ENCODE results near the gene PRRT4. TPM values are rescaled to one million over a fixed set of nuclear protein-coding genes. Genes with fewer than 3 reads are reported as not detected.

PRRT4 gene
- total RNA-seq, 1 donor from 2014 or later: 0.26 TPM

- TF ChIP-seq, protein P1, sequence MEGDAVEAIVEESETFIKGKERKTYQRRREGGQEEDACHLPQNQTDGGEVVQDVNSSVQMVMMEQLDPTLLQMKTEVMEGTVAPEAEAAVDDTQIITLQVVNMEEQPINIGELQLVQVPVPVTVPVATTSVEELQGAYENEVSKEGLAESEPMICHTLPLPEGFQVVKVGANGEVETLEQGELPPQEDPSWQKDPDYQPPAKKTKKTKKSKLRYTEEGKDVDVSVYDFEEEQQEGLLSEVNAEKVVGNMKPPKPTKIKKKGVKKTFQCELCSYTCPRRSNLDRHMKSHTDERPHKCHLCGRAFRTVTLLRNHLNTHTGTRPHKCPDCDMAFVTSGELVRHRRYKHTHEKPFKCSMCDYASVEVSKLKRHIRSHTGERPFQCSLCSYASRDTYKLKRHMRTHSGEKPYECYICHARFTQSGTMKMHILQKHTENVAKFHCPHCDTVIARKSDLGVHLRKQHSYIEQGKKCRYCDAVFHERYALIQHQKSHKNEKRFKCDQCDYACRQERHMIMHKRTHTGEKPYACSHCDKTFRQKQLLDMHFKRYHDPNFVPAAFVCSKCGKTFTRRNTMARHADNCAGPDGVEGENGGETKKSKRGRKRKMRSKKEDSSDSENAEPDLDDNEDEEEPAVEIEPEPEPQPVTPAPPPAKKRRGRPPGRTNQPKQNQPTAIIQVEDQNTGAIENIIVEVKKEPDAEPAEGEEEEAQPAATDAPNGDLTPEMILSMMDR (IDR thresholded peaks at IDR 0.05): no peak
- H3K4me1 ChIP-seq: peaks cover 52% of the 10 kb centered on the region
- no peaks in the 10 kb centered on the region for H3K36me3 ChIP-seq
- no peaks in the 10 kb centered on the region for H3K27me3 ChIP-seq
- H3K4me3 ChIP-seq: peak overlapping the region; percentile 71
- intact Hi-C loops (cut with DNase I): no loop called here
- H3K27ac ChIP-seq: peak overlapping the region; percentile 99
- DNase-seq (no peak), ATAC-seq (no peak)
- H3K9me3 ChIP-seq: no peaks in the 10 kb centered on the region
These were observed 46.5 kb upstream of the PRRT4 start for GRCh38 chr7:128407751-128408708.

- peaks cover 52% of the 10 kb centered on the region for H3K4me1 ChIP-seq
- peak overlapping the region; percentile 99 for H3K27ac ChIP-seq
- H3K9me3 ChIP-seq: no peaks in the 10 kb centered on the region
- no peaks in the 10 kb centered on the region for H3K36me3 ChIP-seq
- TF ChIP-seq, protein P1 (IDR thresholded peaks at IDR 0.05): no peak
- intact Hi-C loops (cut with DNase I): no loop called here
- H3K4me3 ChIP-seq: no peak overlapping the region
- ATAC-seq (no peak), DNase-seq (no peak)
- no peaks in the 10 kb centered on the region for H3K27me3 ChIP-seq
These were observed 45.7 kb upstream of the PRRT4 start for GRCh38 chr7:128407233-128407589.

DNA sequence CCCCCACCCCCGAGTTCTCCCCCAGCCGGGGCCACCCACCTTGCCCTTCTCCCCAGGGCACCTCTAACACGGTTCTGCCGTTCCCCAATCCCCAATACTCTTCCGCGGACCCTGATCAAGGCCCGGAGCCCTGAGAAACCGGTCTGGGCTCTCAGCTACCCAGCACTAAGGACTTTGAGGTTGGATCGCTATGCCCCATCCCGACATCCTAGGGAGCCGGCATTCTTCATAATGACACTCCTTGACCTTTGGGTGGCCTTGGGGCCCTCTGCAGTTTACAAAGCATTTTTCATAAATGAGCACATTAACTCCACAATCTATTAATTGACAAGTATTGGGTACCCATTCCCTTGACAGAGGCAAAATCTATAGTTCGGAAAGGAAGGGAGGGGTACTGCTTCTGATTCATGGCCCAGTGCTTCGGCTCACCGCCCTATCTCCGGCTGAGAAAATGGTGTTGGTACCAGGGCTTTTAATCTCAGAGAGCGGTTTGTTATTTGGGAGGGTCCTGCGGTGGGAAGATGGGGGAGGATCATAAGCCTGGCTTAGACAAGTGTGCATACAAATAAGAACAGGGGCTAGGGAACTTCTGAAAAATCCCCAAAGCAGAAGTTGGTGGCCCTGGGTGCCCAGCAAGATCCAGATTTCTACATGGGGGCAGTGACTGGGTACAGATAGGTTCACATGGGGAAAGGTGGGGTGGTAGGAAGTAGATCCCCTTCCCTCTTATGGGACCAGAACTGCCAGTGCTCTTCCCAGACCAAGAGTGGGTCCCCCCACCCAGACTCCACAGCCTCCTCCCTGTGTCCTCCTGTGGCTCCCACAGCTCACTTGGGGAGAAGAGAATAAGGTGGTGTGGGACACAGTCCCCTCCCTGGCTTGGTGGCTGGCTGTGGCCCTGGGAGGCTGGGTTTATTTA is 45.1 kb upstream of the PRRT4 start:
- Histone ChIP-seq H3K27me3 (no peaks in the 10 kb centered on the region), H3K27ac (peak overlapping the region; percentile 99), H3K36me3 (peaks cover under 1% of the 10 kb centered on the region), H3K4me3 (peak overlapping the region; percentile 81), H3K4me1 (peaks cover 52% of the 10 kb centered on the region), H3K9me3 (no peaks in the 10 kb centered on the region)
- ATAC-seq (no peak), DNase-seq (no peak)
- TF ChIP-seq, protein P1 (IDR thresholded peaks at IDR 0.05): no peak
- intact Hi-C loops (cut with DNase I): no loop called here

DNA sequence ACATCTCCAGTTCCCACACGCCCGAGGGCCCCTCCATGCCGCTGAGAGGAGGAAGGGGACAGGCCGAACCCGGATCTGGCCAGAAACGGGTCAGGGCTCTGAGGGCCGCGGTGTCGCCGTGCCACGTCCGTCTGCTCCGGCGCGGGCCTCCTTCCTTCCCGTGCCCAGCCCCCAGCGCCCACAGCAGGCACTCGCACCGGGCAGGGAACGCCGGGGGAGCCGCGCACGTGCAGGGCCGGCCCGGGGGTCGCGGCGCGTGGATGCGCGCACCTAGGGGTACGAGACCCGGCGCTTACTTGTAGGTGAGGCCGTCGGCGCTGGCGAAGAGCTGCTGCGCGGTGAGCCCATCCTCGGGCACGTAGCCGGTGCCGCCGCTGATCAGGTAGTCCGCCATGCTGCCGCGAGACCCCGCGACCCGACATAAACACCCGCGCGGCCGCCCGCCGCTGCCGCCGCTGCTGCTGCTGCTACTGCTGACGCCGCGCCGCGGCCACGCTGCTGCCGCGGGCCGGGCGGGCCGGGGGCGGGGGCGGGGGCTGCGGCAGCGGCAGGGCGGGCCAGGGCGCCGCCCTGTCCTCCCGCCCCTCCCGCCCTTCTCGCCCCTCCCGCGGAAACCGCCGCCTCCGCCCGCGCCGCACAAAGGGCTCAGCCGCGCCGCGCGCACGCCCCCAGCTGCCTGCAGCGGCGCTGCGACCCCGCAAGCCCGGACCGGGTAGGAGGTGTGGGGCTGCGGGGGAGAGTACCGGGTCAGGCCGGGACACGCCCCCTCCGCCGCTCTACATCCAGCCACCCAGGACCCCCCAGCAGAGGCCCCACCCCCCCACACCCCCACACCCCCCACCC is 44.2 kb upstream of the PRRT4 start:
- Histone ChIP-seq H3K27me3 (no peaks in the 10 kb centered on the region), H3K27ac (peak overlapping the region; percentile 68), H3K36me3 (peaks cover 9% of the 10 kb centered on the region), H3K4me1 (peaks cover 49% of the 10 kb centered on the region), H3K9me3 (no peaks in the 10 kb centered on the region), H3K4me3 (peak overlapping the region; percentile 81)
- TF ChIP-seq, protein P1 (IDR thresholded peaks at IDR 0.05): no peak
- peak; percentile 82 for DNase-seq
- peak; percentile 1 for ATAC-seq
- intact Hi-C loops (cut with DNase I): no loop called here

DNA sequence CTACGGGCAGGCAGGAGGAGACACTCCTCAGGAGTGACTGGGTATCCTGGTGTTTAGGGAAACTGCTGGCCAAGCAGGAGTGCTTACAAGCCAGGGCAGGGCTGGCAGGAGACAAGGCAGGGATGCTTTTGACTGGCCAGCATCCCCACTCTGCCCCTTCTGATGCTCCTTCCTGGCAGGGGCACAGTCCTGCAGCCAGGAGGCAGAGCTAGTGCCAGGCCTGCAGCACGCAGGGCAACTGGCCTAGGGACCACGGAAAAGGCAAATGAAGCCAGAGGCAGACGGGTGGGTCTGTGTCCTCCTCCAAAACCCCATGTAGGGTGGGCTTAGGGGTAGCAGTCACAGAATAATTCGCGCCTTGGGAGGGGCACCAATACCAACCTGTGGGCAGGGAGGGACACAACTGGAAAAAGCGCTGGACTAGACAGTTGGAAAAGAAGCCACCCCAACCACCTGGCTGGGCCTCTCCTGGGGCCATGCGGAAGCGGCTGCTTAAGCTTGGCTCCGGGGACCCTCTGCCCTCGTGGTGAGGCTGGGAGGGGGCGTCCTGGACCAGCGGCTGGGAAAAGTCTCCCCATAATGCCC is 43.5 kb upstream of the PRRT4 start:
- intact Hi-C loops (cut with DNase I): no loop called here
- no peak for ATAC-seq
- TF ChIP-seq, protein P1 (IDR thresholded peaks at IDR 0.05): no peak
- H3K4me1 ChIP-seq: peaks cover 45% of the 10 kb centered on the region
- DNase-seq: no peak
- H3K36me3 ChIP-seq: peaks cover 17% of the 10 kb centered on the region
- no peaks in the 10 kb centered on the region for H3K9me3 ChIP-seq
- H3K27ac ChIP-seq: peak overlapping the region; percentile 68
- H3K27me3 ChIP-seq: no peaks in the 10 kb centered on the region
- H3K4me3 ChIP-seq: peak overlapping the region; percentile 81
